Measurements from ENCODE around the gene AKAP8.
A peak's percentile ranks its signal among the peaks of the same experiment; 100 is the strongest.

The AKAP8 gene

GRCh38 chr19:15332311-15332996 is 47.1 kb downstream of the AKAP8 start, which contains the start of gene BRD4:
TSS of gene BRD4 (minus strand) at chr19:15332539. CDS start at chr19:15273099, 59,440 bp downstream.
- DNase-seq (ENCODE audit: low read depth): peak; percentile 66

- peak; percentile 26 for DNase-seq (ENCODE audit: low read depth)
These were observed 47.9 kb downstream of the AKAP8 start for GRCh38 chr19:15331419-15332310.

- DNase-seq (ENCODE audit: low read depth): no peak
These were observed 48.7 kb downstream of the AKAP8 start for GRCh38 chr19:15330801-15331418.

GRCh38 chr19:15328312-15328711 is 51.3 kb downstream of the AKAP8 start:
- no peak for DNase-seq (ENCODE audit: low read depth)

GRCh38 chr19:15324791-15325519 is 54.6 kb downstream of the AKAP8 start:
- no peak for DNase-seq (ENCODE audit: low read depth)

GRCh38 chr19:15323496-15324235 is 55.9 kb downstream of the AKAP8 start:
- DNase-seq (ENCODE audit: low read depth): no peak

GRCh38 chr19:15321739-15322138 is 57.8 kb downstream of the AKAP8 start:
- DNase-seq (ENCODE audit: low read depth): no peak

- no peak for DNase-seq (ENCODE audit: low read depth)
These were observed 59.5 kb downstream of the AKAP8 start for GRCh38 chr19:15320116-15320515.

- no peak for DNase-seq (ENCODE audit: low read depth)
These were observed 61.3 kb downstream of the AKAP8 start for GRCh38 chr19:15318241-15318691.

- no peak for DNase-seq (ENCODE audit: low read depth)
These were observed 62.1 kb downstream of the AKAP8 start for GRCh38 chr19:15317392-15318071.

GRCh38 chr19:15316498-15316897 is 63.1 kb downstream of the AKAP8 start:
- no peak for DNase-seq (ENCODE audit: low read depth)

GRCh38 chr19:15315101-15315500 is 64.5 kb downstream of the AKAP8 start:
- DNase-seq (ENCODE audit: low read depth): no peak

GRCh38 chr19:15313649-15314279 is 65.8 kb downstream of the AKAP8 start:
- no peak for DNase-seq (ENCODE audit: low read depth)

- DNase-seq (ENCODE audit: low read depth): no peak
These were observed 72.4 kb downstream of the AKAP8 start for GRCh38 chr19:15307169-15307568.

- DNase-seq (ENCODE audit: low read depth): no peak
These were observed 73.8 kb downstream of the AKAP8 start for GRCh38 chr19:15305582-15306334.

GRCh38 chr19:15304140-15304705 is 75.4 kb downstream of the AKAP8 start:
- DNase-seq (ENCODE audit: low read depth): no peak

Measured in stimulated activated CD8-positive, alpha-beta memory T cell treated with anti-CD3 and anti-CD28 coated beads, Interleukin-15, amount 100 ng/mL, for 24 hours (primary cell).